Measurements from ENCODE around the gene SPATA22.

- no peak for TF ChIP-seq CTCF (conservative IDR thresholded peaks at IDR 0.05)
- no peak for TF ChIP-seq ZFX (IDR thresholded peaks at IDR 0.05)
Observed at GRCh38 chr17:3400055-3400454, 71.6 kb downstream of the SPATA22 start.
